ENCODE results near the gene LBR. TPM values are rescaled to one million over a fixed set of nuclear protein-coding genes. Genes with fewer than 3 reads are reported as not detected.
A peak's percentile ranks its signal among the peaks of the same experiment; 100 is the strongest.

LBR gene
- total RNA-seq, 2 donors from 2014 or later, result 10.5 to 15.3 TPM

DNA sequence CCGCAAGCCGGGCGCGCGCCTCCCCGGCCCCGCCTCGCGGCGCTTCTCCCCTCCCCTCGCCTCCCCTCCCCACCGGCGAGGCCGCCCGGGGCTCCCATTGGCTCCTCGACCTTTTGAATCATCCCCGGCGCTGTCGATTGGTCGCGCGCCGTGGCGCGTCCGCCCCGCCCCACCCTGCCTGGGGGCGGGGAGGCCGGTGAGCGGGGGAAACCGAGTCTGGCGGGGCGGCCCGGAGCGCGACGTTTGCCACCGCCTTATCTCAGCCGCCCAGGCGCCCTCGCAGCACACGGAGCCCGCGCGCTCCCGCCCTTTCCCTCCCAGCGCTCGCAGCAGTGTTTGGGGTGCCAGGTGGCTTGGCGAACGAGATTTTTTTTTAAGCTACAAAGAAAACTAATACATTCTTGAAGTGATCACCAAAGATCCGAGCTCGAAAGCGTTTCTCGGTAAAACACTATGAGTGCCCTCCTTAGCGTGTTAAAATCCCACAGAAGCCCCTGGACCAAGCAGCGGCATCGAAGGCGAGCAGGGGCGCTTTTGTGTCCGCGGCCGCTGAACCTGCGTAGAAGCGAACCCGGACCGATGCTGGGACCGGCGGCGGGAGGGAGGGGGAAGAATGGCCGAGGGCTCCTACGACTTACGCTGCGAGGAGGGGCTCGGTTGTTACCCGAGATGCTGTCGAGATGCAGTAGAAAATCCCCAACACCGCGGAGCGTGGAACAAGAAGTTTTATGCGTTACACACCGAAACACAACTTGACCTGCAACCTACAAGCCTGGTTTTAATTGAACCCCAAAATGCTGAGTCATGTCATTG lies 436 bp upstream of the LBR start:
- peaks cover 0 to 40% of the 10 kb centered on the region in 2 donors for H3K4me1 ChIP-seq

DNA sequence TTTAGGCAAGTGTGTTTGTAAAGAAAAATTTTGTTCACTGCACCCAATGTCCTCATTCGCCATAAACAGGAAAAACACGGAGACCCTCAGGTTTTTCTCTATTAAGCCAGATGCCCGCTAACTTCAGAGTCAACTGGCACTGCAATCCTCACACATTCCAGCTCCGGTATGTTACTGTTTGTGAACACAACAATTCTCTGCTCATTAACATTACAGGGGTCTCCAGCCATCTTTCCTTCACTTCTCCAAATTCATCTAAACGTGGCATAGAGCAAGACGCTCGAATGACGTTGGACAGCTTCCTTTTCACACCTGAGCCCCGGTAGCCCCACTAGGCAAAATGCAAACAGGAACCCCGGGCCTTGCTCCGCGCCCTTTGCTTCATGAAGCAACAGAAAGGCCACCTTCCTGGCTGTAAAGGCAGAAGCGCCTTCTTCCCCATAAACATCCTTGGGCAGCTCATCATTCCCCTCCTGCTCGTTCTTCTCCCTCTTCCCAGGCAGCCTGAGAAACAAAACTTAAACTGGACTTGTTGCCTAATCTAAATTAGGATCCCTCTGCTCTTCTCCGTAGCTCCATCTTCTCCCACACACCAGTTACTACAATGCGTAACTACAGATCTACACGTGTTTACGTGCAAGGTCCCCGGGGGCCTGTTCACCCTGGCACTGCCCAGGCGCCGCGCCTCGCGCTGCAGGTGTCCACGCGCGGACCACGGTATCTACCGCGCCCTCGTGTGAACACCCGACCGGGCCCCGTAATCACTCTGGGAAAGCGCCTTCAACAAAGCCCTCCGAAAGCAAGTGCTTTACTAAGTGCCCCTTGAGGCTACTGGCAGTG lies 1.2 kb downstream of the LBR start:
- TF ChIP-seq, protein P1, sequence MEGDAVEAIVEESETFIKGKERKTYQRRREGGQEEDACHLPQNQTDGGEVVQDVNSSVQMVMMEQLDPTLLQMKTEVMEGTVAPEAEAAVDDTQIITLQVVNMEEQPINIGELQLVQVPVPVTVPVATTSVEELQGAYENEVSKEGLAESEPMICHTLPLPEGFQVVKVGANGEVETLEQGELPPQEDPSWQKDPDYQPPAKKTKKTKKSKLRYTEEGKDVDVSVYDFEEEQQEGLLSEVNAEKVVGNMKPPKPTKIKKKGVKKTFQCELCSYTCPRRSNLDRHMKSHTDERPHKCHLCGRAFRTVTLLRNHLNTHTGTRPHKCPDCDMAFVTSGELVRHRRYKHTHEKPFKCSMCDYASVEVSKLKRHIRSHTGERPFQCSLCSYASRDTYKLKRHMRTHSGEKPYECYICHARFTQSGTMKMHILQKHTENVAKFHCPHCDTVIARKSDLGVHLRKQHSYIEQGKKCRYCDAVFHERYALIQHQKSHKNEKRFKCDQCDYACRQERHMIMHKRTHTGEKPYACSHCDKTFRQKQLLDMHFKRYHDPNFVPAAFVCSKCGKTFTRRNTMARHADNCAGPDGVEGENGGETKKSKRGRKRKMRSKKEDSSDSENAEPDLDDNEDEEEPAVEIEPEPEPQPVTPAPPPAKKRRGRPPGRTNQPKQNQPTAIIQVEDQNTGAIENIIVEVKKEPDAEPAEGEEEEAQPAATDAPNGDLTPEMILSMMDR (IDR thresholded peaks at IDR 0.05), result no peak
- DNase-seq (ENCODE audit: low spot score), result no peak
- Histone ChIP-seq H3K4me1 (peaks cover 0 to 40% of the 10 kb centered on the region in 2 donors), H3K27me3 (no peaks in the 10 kb centered on the region), H3K4me3 (peak overlapping the region; percentile 86 to 98), H3K9me3 (no peaks in the 10 kb centered on the region), H3K36me3 (no peaks in the 10 kb centered on the region), H3K27ac (peak overlapping the region; percentile 90 to 93)

More for the DNA sequence above, 436 bp upstream of the LBR start:
- no peaks in the 10 kb centered on the region for H3K36me3 ChIP-seq
- peak overlapping the region; percentile 90 to 93 for H3K27ac ChIP-seq
- no peaks in the 10 kb centered on the region for H3K9me3 ChIP-seq
- peak; percentile 92 for DNase-seq (ENCODE audit: low spot score)
- H3K27me3 ChIP-seq, result no peaks in the 10 kb centered on the region
- H3K4me3 ChIP-seq, result peak overlapping the region; percentile 86 to 98
- TF ChIP-seq, protein P1 (IDR thresholded peaks at IDR 0.05), result no peak

DNA sequence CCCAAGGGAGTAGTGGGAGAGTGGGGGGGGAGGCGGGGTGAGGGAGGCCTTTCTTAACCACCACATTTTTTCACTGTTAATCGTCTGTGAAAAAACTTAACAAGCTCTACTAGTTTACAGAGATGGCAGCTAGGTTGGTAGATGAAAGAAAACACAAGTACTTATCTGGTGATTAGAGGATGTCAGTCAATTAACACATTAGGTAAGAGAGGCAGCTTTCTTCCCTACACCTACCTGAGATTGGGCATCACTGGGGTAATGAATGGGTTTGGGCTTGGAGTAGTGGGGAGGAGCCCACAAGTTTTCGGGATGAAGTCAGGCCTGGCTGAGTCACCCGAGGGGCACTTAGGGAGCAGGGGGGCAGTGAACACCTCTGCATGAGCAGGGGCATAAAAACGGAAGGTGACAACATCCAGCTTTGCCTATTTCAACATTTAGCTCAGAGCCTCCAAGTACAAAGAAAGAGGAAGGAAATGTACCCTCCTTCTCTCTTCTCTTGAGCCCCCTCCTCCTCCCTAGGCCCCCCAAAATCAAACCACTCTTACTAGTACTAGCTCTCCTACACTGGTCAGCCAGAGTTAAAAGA lies 2.5 kb downstream of the LBR start:
- TF ChIP-seq, protein P1 (IDR thresholded peaks at IDR 0.05), result no peak
- Histone ChIP-seq H3K36me3 (no peaks in the 10 kb centered on the region), H3K4me1 (peaks cover 0 to 40% of the 10 kb centered on the region in 2 donors), H3K4me3 (no peak overlapping the region), H3K27ac (no peak overlapping the region), H3K9me3 (no peaks in the 10 kb centered on the region), H3K27me3 (no peaks in the 10 kb centered on the region)
- no peak for DNase-seq (ENCODE audit: low spot score)

DNA sequence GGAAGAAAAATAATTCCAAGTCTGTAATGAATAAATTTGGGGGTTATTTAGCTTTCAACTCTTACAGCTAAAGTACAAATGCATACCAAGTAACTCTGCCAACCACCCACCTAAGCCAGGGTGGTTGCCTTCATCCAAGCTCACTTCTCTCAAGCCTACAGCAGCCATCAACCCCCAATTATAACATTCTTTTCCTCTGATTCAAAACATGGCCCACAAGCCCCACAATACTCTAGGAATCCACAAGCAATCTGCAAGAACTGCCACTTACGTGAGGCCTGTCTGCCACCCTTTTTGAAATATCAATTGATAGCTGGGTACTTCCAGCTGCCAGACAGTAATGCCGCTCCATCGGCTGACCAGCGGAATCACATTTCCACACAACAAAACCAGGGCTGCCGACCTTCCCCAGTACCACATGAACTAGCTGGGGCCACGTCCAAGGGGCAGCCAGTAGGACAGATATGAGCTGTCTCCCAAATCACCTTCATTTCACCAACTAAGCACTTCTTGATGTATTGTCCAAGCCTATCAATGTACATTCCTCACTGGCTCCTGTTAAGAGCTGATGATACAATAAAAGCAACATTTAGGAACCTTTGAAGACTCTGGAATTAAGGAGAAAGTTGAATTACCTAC lies 3.2 kb downstream of the LBR start:
- no peak overlapping the region for H3K27ac ChIP-seq
- TF ChIP-seq, protein P1 (IDR thresholded peaks at IDR 0.05), result no peak
- peaks cover 0 to 40% of the 10 kb centered on the region in 2 donors for H3K4me1 ChIP-seq
- H3K36me3 ChIP-seq, result peaks cover 4% of the 10 kb centered on the region
- H3K27me3 ChIP-seq, result no peaks in the 10 kb centered on the region
- DNase-seq (ENCODE audit: low spot score), result no peak
- H3K4me3 ChIP-seq, result no peak overlapping the region
- H3K9me3 ChIP-seq, result no peaks in the 10 kb centered on the region

DNA sequence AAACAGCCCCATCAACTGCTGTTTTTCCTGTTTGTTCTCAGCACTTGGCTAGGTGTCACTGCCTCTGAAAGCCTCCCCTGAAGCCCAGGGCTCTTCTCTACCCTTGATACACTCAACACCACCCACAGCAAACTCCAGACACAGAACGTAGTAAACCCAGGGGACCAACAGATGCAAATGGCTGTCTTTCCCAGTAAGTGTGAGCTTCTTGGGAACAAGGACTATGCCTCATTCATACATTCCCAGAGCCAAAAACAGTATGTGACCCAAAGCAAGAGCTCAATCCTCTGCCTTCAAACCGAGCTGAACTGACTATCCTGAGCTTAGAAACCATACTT lies 4.4 kb downstream of the LBR start:
- peaks cover 0 to 32% of the 10 kb centered on the region in 2 donors for H3K4me1 ChIP-seq
- H3K27ac ChIP-seq, result no peak overlapping the region
- no peaks in the 10 kb centered on the region for H3K9me3 ChIP-seq
- H3K4me3 ChIP-seq, result no peak overlapping the region
- TF ChIP-seq, protein P1 (IDR thresholded peaks at IDR 0.05), result no peak
- no peaks in the 10 kb centered on the region for H3K27me3 ChIP-seq
- DNase-seq (ENCODE audit: low spot score), result no peak
- peaks cover 14% of the 10 kb centered on the region for H3K36me3 ChIP-seq

Measured in right atrium auricular region (tissue), 2 donors.